Stimulated activated CD4-positive, alpha-beta T cell treated with anti-CD3 and anti-CD28 coated beads, TNF-alpha, amount 100 ng/mL, for 48 hours (primary cell): Measurements from ENCODE around the gene CCNF.
A peak's percentile ranks its signal among the peaks of the same experiment; 100 is the strongest.

Experiments used
- DNase-seq, 3 donors: peaks; one replicate each; pipeline ENCODE4 v3.0.0-alpha.2; 2020; ENCODE audit warnings: low read depth in 3 of 3

Gene CCNF

GRCh38 chr16:2500918-2501750 lies 71.9 kb downstream of the CCNF start:
- peak; percentile 61 to 67 (median 65) for DNase-seq

- DNase-seq = no peak
These were observed 73.0 kb downstream of the CCNF start for GRCh38 chr16:2501946-2502895.

- no peak for DNase-seq
These were observed 76.4 kb downstream of the CCNF start for GRCh38 chr16:2505695-2506094.

- no peak for DNase-seq
These were observed 77.9 kb downstream of the CCNF start for GRCh38 chr16:2507052-2507659.

- DNase-seq = no peak
These were observed 78.4 kb downstream of the CCNF start for GRCh38 chr16:2507665-2508064.
